Left ventricle myocardium superior (tissue), 1 donor: ENCODE data around the gene TMEM131L. TPM values are rescaled to one million over a fixed set of nuclear protein-coding genes. Genes with fewer than 3 reads are reported as not detected.
"Not testable (repeated sequence)": the region's sequence is repeated elsewhere in the genome, so short reads cannot be mapped to it uniquely, and the experiment has no call there.

Experiments
- ATAC-seq: fragments of 200-7000 bp; cut with Tn5 transposase; one replicate; pipeline ENCODE4 v1.9.1; 2020; ENCODE audit warnings: mild to moderate bottlenecking, moderate library complexity
- DNase-seq: peaks from one replicate; pipeline ENCODE4 v3.0.0-alpha.2; 2020
- intact Hi-C: fragments of 100-400 bp; cut with micrococcal nuclease; formaldehyde crosslinking; loops from one replicate; pipeline ENCODE4 v1.11.0; 2022
- total RNA-seq: library from RNA; stranded (reverse); fragmentation: NEBNext Ultra II Directional; extraction: Animal tissue kit (Norgen Biotek cat#: 25700); gene quantifications from one replicate; pipeline ENCODE4 v1.2.1, GENCODE V29; 2021
- donor health status: DM: no; HTN: yes; CAD: no; lungs with severe emphysema.

The TMEM131L gene
- total RNA-seq, 1 donor from 2014 or later: 16.8 TPM

DNA sequence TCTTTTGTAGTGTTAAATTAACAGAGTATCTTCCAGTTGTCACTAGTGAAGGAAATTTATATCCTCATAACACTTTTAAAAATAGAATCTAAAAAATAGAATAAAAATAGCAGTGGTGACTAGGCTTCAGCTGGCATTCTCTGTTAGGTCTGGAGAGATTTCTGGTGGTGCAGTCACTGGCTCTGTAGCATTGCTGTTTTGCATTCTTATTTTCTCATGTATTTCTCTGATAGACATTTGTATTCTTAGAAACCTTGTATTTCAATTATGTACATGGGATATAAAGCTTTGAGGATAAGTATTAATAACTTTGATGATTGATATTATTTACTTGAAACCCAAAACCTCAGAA is 87.6 kb downstream of the TMEM131L start:
- ATAC-seq: peak; percentile 78
- intact Hi-C loops: no loop called here
- DNase-seq: no peak

DNA sequence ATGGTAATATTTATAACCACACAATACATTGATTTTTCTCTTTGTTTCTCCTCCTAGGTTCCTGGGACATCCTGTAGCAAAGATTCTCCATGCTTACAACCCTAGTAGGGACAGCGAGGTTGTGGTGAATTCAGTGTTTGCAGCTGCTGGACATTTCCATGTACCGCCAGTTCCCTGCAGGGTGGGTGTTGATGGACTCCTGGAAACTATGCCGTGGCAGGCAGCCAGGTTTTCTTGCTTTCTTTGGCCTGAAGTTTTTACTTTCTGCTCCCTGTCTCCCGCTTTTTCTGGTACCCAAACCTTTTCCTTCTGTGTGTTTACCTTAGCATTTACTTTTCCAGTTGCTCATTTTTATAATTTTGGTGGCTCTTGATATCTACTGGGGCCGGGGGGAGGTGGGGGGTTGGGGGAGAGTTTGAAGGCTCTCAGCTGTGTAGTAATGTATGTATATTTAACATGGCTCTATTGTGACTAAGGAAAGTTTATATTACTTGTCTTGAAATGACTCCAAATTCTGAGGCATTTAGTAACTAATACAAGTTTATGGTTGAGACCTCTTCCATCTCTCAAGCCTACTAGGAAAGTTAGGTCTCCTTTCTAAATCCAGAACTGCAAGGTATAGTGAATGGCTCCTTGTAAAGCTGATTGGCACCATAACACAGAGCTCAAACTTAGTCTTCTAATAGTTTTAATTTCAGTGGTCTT is 89.7 kb downstream of the TMEM131L start:
- DNase-seq (peak; percentile 93), ATAC-seq (peak; percentile 91)
- intact Hi-C loops: no loop called here

DNA sequence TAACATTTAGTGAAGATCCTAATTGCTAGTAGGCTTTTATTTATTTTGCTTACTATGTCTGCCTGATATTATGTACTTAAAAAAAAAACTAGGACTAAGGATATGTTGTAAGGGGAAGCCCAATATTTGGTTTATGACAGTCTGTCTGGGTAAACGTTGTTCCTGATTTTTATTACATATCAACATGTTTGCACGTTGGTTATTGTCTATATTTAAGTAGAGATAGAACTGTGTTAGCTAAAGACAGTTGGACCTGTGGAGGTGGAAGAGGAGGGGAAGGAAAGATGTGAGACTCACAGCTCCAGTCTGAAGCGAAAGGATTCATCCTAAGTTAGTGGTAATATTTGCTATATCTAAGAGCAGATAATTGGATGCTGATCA is 90.3 kb downstream of the TMEM131L start:
- ATAC-seq (no peak), DNase-seq (no peak)
- intact Hi-C loops: no loop called here

GRCh38 chr4:153560908-153561307 is 94.7 kb downstream of the TMEM131L start:
- ATAC-seq: no peak
- DNase-seq: no peak
- intact Hi-C loops: no loop called here

DNA sequence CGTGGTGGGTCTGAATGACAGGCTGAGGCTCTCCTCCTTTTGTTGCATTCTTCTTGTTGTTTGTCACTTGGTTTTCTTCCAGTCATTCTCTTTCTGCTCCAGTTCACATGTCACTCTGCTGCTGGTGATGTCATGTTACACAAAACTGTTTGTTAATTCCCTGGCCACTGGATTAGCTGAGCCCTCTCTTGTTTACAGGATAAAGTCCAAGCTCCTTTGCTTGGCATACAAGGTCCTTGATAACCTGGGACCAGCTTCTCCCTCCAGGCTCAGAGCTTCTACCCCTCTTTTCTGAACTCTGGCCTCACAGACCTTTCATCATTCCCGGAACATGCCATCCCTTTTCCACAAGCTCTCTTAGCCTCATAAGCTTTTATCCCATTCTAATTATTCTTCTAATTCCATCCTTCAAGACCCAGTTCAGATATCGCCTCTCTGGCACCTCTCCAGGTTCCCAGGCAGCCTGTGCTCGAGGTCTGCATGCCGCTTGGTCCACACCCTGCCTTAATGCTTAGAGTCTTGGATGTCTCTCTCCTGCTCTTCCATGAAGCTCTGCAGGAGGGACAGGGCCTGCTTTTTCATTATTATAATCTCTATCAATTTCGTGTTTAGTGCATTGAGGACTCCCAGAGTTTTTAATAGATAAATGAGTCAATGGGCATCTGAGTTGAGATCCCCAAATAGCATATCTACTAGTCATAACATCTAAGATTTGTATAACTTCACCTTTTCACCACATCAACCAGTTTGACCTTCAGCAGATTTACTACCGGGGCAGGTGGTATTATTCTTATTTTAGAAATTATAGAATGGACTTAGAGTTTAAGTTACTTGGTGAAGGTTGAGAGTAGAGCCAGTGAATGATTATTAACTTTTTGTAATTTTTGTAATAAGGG is 98.7 kb downstream of the TMEM131L start:
- ATAC-seq (peak; percentile 79), DNase-seq (peak; percentile 44)
- intact Hi-C loops: no loop called here

DNA sequence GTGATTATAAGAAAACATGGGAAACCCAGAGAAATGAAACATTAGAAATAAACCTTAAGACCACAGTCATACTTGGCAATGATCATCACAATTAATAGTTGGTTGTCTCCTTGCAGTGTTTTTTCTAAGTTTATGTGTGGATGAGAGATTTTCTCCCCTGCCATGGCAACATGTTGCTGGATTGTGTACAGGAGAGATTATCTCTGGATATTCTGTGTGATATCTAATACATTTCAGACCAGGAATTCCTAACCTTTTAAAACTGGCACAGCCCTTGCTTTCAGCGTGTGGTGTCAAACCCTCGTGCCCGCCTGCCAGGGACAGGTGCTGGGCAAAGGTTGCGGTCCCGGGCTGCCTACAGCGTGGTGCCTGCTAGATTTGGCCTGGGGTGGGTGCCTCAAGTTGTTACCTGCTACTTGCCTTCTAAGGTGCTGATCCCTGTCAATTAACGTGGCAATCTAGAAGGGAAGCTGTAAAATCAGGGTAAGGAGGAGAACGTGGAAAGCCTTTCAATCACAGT is 100.5 kb downstream of the TMEM131L start:
- ATAC-seq (peak; percentile 53), DNase-seq (peak; percentile 62)
- intact Hi-C loops: no loop called here

DNA sequence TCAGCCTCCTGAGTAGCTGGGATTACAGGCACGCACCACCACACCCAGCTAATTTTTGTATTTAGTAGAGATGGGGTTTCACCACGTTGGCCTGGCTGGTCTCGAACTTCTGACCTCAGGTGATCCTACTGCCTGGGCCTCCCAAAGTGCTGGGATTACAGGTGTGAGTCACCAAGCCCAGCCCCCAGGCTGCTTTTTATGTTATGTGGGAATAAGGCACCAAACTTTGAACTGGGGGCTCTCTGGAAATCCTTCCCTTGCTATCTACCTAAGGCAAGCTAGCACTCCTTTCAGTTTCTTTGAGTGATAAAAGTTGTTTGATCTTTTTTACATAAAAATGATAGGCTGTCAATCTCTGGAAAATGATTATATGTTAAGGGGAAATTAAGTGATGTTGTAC is 101.5 kb downstream of the TMEM131L start:
- intact Hi-C loops, DNase-seq, ATAC-seq: not testable (repeated sequence)

- intact Hi-C loops: loop anchor here (10.0 kb wide), 1 partner anchor 106 kb away; the partner anchor contains the start of gene TMEM131L
- DNase-seq: no peak
Observed at GRCh38 chr4:153570228-153570973, 104.2 kb downstream of the TMEM131L start.

DNA sequence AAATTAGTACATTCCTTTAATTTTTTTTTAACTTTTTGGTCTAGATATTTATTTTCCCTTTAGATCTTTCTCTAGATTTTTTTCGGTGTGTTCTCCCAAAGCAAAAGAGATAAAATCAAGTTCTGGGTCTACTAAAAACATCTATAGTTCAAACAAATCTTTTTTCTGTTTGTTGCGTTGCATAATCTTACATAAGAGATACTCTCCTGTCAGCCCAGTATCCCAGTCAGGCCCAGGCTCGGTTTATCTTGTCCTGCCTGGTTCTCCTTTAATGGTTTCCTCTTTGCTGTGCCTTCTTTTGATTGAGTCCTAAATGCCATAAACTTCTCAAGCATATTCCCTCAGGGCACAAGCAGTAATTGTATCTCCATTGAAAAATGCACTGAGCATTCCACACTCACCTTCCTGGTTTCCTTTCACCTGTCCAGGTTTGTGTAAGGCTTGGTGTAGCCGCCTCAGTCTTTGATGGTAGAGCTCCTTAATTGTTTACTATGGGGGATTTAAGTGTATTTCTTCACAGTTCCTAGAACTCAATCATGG is 104.9 kb downstream of the TMEM131L start:
- no peak for DNase-seq

More at GRCh38 chr4:153570228-153570973, 104.2 kb downstream of the TMEM131L start:
- no peak for ATAC-seq

DNA sequence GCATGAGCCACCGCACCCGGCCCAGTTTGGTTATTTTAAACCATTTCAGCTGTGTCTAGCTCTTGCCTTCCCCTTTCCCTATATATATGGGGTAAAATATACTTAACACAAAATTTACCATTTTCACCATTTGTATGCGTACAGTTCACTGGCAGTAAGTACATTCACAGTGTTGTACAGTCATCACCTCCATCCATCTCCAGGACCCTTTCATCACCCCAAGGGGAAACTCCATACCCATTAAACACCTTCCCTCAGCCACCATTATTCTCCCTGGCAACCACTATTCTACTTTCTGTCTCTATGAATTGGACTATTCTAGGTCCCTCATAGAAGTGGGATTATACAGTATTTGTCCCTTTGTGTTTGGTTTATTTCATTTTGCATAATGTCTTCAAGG is 106.4 kb downstream of the TMEM131L start:
- no peak for DNase-seq
- no peak for ATAC-seq
- intact Hi-C loops: loop anchor here (10.0 kb wide), 1 partner anchor 108 kb away; the partner anchor contains the start of gene TMEM131L

More for the DNA sequence above, 104.9 kb downstream of the TMEM131L start:
- no peak for ATAC-seq
- intact Hi-C loops: loop anchor here (10.0 kb wide), 1 partner anchor 106 kb away; the partner anchor contains the start of gene TMEM131L

- ATAC-seq (peak; percentile 89), DNase-seq (peak; percentile 75)
- intact Hi-C loops: loop anchor here (10.0 kb wide), 1 partner anchor 108 kb away; the partner anchor contains the start of gene TMEM131L
Observed at GRCh38 chr4:153573221-153573620, 107.1 kb downstream of the TMEM131L start.

GRCh38 chr4:153573881-153574802 is 108.0 kb downstream of the TMEM131L start:
- peak; percentile 87 for ATAC-seq
- intact Hi-C loops: loop anchor here (2.0 to 10.0 kb wide), 3 partner anchors 109 to 229 kb away; partner anchors contain the start of genes MND1 and TMEM131L

DNA sequence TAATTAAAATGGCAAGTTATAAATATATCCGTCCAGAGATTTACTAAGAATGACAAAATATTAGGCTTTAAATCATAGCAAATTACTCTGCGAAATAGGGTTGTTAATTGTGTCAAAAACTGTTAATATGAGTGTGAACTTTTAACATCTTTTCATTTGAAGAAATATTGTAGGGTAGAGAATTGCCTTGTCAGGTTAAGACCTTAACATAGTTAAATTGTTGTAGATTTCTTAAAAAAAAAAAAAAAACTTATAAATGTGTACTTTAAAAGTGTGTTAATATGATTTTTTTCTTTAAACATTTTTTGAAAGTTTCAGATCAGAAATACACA is 110.2 kb downstream of the TMEM131L start:
- no peak for DNase-seq
- ATAC-seq: no peak
- intact Hi-C loops: loop anchor here (10.0 kb wide), 1 partner anchor 112 kb away; the partner anchor contains the start of gene TMEM131L

More at GRCh38 chr4:153573881-153574802, 108.0 kb downstream of the TMEM131L start:
- peak; percentile 79 for DNase-seq

DNA sequence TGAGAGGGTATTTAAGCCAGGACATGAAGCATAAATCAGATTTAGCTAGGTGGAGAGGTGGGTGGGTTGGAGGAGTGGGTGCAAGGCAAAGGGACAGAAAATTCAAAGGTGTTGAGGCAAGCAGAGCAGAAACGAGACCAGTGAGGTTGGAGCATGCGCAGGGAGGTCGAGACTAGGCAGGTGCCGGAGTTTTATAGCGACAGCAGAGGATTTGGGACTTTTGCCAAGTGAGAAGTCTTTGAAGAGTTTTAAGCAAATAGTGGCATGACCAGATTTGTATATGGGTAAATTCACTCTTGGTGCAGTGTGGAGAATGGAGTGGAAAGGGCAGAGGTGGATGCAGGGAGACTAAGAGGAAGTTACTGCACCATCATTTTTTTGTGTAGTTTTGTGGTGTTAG is 110.9 kb downstream of the TMEM131L start:
- no peak for ATAC-seq
- intact Hi-C loops: loop anchor here (10.0 kb wide), 1 partner anchor 112 kb away; the partner anchor contains the start of gene TMEM131L
- DNase-seq: no peak

DNA sequence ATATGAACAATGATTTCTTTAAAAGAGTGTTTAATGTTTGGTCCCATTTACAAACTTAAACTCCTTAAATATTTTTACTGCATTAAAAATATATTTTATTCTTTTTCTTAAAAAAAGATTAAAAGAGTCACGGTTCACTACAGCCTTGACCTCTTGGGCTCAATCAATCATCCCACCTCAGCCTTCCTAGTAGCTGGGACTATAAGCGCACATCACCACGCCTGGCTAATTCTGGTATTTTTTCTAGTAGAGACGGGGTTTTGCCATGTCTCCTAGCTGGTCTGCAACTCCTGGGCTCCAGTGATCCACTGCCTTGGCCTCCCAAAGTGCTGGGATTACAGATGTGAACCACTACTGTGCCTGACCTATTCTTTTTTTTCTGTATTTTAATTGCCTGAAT is 113.2 kb downstream of the TMEM131L start:
- DNase-seq: no peak
- intact Hi-C loops: loop anchor here (10.0 kb wide), 1 partner anchor 115 kb away; the partner anchor contains the start of gene TMEM131L
- no peak for ATAC-seq

DNA sequence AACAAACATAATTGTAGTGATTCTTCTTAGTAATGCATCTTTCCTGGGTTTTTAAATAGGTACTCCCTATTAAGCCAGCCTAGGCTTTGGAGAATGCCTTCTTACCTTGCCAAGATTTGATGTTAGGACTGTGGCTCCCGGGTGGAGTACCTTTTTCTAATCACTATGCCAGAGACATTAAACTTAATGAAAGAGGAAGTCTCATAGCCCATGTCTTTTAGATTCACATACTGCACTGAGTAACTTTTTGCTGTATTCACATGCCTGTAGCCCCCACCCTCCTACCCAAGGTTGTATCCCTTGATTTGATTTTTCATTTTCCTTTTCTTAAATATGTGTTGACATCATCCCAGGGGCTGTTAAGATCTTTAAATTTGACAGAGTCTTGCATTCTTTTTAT is 113.7 kb downstream of the TMEM131L start:
- intact Hi-C loops: loop anchor here (10.0 kb wide), 1 partner anchor 115 kb away; the partner anchor contains the start of gene TMEM131L
- no peak for ATAC-seq
- DNase-seq: no peak

- intact Hi-C loops: no loop called here
- DNase-seq (no peak), ATAC-seq (no peak)
Observed at GRCh38 chr4:153582954-153583702, 117.0 kb downstream of the TMEM131L start.
